Measurements from ENCODE around the gene GABBR2. TPM values are rescaled to one million over a fixed set of nuclear protein-coding genes. Genes with fewer than 3 reads are reported as not detected.
A peak's percentile ranks its signal among the peaks of the same experiment; 100 is the strongest.

GABBR2 gene
- total RNA-seq, 1 experiment from 2014 or later: 0.23 TPM

DNA sequence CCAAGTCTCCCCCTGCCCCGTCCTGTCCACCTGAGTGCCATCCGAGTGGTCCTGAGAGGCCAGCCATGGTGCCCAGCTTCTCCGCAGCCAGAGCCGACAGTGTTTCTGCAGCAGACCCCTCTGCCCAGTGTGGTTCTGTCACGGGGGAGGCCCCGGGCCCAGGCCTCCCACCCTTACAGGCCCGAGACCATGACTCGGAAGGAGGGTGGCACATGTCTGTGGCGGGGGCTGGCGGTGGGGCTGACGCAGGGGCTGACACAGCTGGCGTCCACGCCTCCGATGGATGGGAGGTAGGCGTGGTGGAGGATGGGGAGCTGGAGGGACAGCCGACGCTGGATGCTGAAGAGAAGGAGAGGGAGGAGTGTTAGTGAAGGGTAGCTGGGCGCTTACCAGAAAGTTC, 418.3 kb downstream of the GABBR2 start:
- Histone ChIP-seq H3K4me3 (ENCODE audit: low read depth, low read length) (no peak overlapping the region), H3K36me3 (ENCODE audit: control insufficient read depth, insufficient read depth, low read length) (no peaks in the 10 kb centered on the region), H3K4me1 (peaks cover 5% of the 10 kb centered on the region), H3K9me3 (no peaks in the 10 kb centered on the region), H3K27me3 (replicated peaks; ENCODE audit: control insufficient read depth, insufficient read depth, low read length) (no peaks in the 10 kb centered on the region)
- Mint-ChIP-seq H3K36me3 (ENCODE audit: insufficient read depth, unreplicated experiment) (no peaks in the 10 kb centered on the region), H3K27ac (ENCODE audit: unreplicated experiment) (no peak overlapping the region), H3K27me3 (ENCODE audit: insufficient read depth, unreplicated experiment) (no peaks in the 10 kb centered on the region), H3K4me1 (ENCODE audit: low read depth, unreplicated experiment) (peaks cover 9% of the 10 kb centered on the region), H3K9me3 (ENCODE audit: unreplicated experiment) (no peaks in the 10 kb centered on the region), H3K4me3 (ENCODE audit: unreplicated experiment) (no peak overlapping the region)
- CTCF ChIA-PET: no interaction called here
- BruUV-seq (replicated peaks): no TSS peak
- TF ChIP-seq, protein P1, sequence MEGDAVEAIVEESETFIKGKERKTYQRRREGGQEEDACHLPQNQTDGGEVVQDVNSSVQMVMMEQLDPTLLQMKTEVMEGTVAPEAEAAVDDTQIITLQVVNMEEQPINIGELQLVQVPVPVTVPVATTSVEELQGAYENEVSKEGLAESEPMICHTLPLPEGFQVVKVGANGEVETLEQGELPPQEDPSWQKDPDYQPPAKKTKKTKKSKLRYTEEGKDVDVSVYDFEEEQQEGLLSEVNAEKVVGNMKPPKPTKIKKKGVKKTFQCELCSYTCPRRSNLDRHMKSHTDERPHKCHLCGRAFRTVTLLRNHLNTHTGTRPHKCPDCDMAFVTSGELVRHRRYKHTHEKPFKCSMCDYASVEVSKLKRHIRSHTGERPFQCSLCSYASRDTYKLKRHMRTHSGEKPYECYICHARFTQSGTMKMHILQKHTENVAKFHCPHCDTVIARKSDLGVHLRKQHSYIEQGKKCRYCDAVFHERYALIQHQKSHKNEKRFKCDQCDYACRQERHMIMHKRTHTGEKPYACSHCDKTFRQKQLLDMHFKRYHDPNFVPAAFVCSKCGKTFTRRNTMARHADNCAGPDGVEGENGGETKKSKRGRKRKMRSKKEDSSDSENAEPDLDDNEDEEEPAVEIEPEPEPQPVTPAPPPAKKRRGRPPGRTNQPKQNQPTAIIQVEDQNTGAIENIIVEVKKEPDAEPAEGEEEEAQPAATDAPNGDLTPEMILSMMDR (IDR thresholded peaks at IDR 0.05; ENCODE audit: insufficient read depth in 1 of 2, low read depth in 1 of 2, low read length in 1 of 2, severe bottlenecking in 1 of 2, unreplicated experiment in 1 of 2): no peak
- intact Hi-C loops (cut with micrococcal nuclease; ENCODE audit: unreplicated experiment): no loop called here
- POLR2A ChIA-PET: no interaction called here
- no peak for DNase-seq

DNA sequence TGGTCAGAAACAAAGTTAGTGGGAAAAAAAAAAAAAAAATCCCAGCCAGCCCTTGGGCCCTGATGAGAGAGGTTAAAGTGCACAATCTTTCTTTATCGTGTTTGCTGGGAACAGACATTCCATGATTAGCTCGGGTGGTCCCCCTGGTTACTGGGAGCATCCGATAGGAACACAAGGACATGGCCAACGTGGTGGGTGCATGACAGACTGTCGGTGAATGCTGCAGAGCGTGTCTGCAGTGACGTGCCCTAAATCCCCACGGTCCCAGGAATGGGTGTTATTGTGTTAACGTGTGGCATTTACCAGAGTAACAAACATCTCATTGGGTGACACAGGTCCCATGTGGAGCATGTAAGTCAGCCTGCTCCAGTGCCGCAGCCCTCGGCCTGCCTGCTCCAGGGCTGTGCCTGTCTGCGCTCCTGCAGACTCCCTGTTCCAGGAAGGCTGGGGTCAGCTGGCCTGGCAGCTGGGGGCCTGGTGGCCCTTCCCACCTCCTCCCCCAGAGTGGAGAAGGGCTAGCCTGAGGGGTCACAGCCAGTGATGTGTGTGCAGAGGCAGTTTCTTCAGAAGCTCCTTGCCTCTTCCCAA, 419.0 kb downstream of the GABBR2 start:
- Mint-ChIP-seq H3K27me3 (ENCODE audit: insufficient read depth, unreplicated experiment) (no peaks in the 10 kb centered on the region), H3K36me3 (ENCODE audit: insufficient read depth, unreplicated experiment) (no peaks in the 10 kb centered on the region), H3K9me3 (ENCODE audit: unreplicated experiment) (no peaks in the 10 kb centered on the region), H3K4me1 (ENCODE audit: low read depth, unreplicated experiment) (peaks cover 9% of the 10 kb centered on the region), H3K4me3 (ENCODE audit: unreplicated experiment) (no peak overlapping the region), H3K27ac (ENCODE audit: unreplicated experiment) (no peak overlapping the region)
- CTCF ChIA-PET: no interaction called here
- intact Hi-C loops (cut with micrococcal nuclease; ENCODE audit: unreplicated experiment): no loop called here
- POLR2A ChIA-PET: no interaction called here
- no peak for DNase-seq
- H3K4me1 ChIP-seq: peaks cover 5% of the 10 kb centered on the region
- TF ChIP-seq, protein P1 (IDR thresholded peaks at IDR 0.05; ENCODE audit: insufficient read depth in 1 of 2, low read depth in 1 of 2, low read length in 1 of 2, severe bottlenecking in 1 of 2, unreplicated experiment in 1 of 2): no peak
- H3K9me3 ChIP-seq: no peaks in the 10 kb centered on the region
- H3K27me3 ChIP-seq (replicated peaks; ENCODE audit: control insufficient read depth, insufficient read depth, low read length): no peaks in the 10 kb centered on the region
- H3K4me3 ChIP-seq (ENCODE audit: low read depth, low read length): no peak overlapping the region
- BruUV-seq (replicated peaks): no TSS peak
- no peaks in the 10 kb centered on the region for H3K36me3 ChIP-seq (ENCODE audit: control insufficient read depth, insufficient read depth, low read length)

DNA sequence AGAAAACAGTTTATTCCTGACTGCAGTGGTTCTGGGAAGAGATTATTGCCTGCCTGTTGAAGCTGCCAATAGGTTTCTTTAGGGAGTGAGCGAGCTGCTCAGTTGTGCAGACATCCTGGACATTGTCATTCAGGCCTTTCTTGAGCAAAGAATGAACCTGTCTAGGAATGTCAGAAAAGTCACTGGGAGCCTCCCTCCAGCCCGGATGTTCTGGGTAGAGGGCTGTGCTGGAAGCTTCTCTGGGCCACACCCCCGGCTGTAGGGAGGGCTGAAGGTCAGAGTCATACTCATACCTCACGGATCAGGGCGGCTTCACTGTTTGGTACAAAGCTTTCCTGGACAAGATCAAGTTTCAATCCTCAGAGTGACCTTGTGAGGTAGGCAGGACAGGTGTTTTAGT, 419.9 kb downstream of the GABBR2 start:
- no peaks in the 10 kb centered on the region for H3K27me3 ChIP-seq (replicated peaks; ENCODE audit: control insufficient read depth, insufficient read depth, low read length)
- TF ChIP-seq, protein P1 (IDR thresholded peaks at IDR 0.05; ENCODE audit: insufficient read depth in 1 of 2, low read depth in 1 of 2, low read length in 1 of 2, severe bottlenecking in 1 of 2, unreplicated experiment in 1 of 2): no peak
- no TSS peak for BruUV-seq (replicated peaks)
- no peaks in the 10 kb centered on the region for H3K9me3 ChIP-seq
- Mint-ChIP-seq H3K4me3 (ENCODE audit: unreplicated experiment) (no peak overlapping the region), H3K9me3 (ENCODE audit: unreplicated experiment) (no peaks in the 10 kb centered on the region), H3K27ac (ENCODE audit: unreplicated experiment) (no peak overlapping the region), H3K36me3 (ENCODE audit: insufficient read depth, unreplicated experiment) (no peaks in the 10 kb centered on the region), H3K4me1 (ENCODE audit: low read depth, unreplicated experiment) (peaks cover 9% of the 10 kb centered on the region), H3K27me3 (ENCODE audit: insufficient read depth, unreplicated experiment) (no peaks in the 10 kb centered on the region)
- ChIA-PET POLR2A (no interaction called here), CTCF (no interaction called here)
- intact Hi-C loops (cut with micrococcal nuclease; ENCODE audit: unreplicated experiment): no loop called here
- H3K4me1 ChIP-seq: peaks cover 5% of the 10 kb centered on the region
- peak; percentile 53 to 67 for DNase-seq
- no peak overlapping the region for H3K4me3 ChIP-seq (ENCODE audit: low read depth, low read length)
- no peaks in the 10 kb centered on the region for H3K36me3 ChIP-seq (ENCODE audit: control insufficient read depth, insufficient read depth, low read length)

Measured in Caco-2 (cell line).